Ovary (tissue), 9 donors: ENCODE data around the gene SIL1. TPM values are rescaled to one million over a fixed set of nuclear protein-coding genes. Genes with fewer than 3 reads are reported as not detected.

Source experiments
- DNase-seq, 5 donors: peaks; one replicate each; pipeline ENCODE4 v3.0.0-alpha.2; 2019 to 2020
- H3K27ac ChIP-seq, 2 donors: fragments of 200-600 bp; one replicate each; pipeline versions ENCODE4 v1.5.1 to v1.8.0; 2019 to 2022
- H3K27me3 ChIP-seq: fragments of 200-600 bp; one replicate; pipeline ENCODE4 v1.8.0; 2022
- H3K36me3 ChIP-seq: fragments of 200-600 bp; sonication (generic); one replicate; pipeline ENCODE4 v1.5.1; 2019
- H3K4me1 ChIP-seq: one replicate; pipeline ENCODE4 v1.8.1; 2013; ENCODE audit warnings: mild to moderate bottlenecking, moderate library complexity; ENCODE audit not compliant: insufficient read depth
- H3K4me3 ChIP-seq: fragments of 200-600 bp; sonication (generic); one replicate; pipeline ENCODE4 v1.5.1; 2017
- H3K9me3 ChIP-seq, 2 donors: fragments of 200-600 bp in 1 of 2; sonication (generic) in 1 of 2; one replicate each; pipeline versions ENCODE4 v1.5.1 to v1.8.1; 2013 to 2019; ENCODE audit warnings: mild to moderate bottlenecking in 1 of 2, moderate library complexity in 1 of 2
- EP300 ChIP-seq: sonication (generic); formaldehyde crosslinking; IDR thresholded peaks from one replicate; pipeline ENCODE4 v1.6.1; 2017; ENCODE audit warnings: antibody characterized with exemption
- POLR2A ChIP-seq: fragments of 450-650 bp; IDR thresholded peaks from one replicate; pipeline ENCODE4 v1.6.1; 2017; ENCODE audit warnings: antibody characterized with exemption, mild to moderate bottlenecking, moderate library complexity
- WGBS, 3 donors: extraction: QIAGEN DNeasy Blood & Tissue Kit in 1 of 3; methylation state at CpG; one replicate each; pipeline versions ENCODE4 v1.1.5 to v1.1.7; 2013 to 2017; 5-methylcytosine and 5-hydroxymethylcytosine counted together
- intact Hi-C, 4 donors: fragments of 100-400 bp; cut with DNase I; formaldehyde crosslinking; loops; one replicate each; pipeline versions ENCODE4 v1.11.0 to v1.15.1; 2022 to 2023
- polyA plus RNA-seq, 2 donors: library from polyadenylated mRNA; stranded (reverse); fragments of 200-250 nt in 1 of 2; fragments of 350-450 nt in 1 of 2; fragmentation: Illumina TruSeq in 1 of 2; extraction: RNeasy Lipid Tissue Mini Kit (QIAGEN cat#74804) in 1 of 2; gene quantifications; one replicate each; pipeline ENCODE4 v1.2.3, GENCODE V29; 2013 to 2014
- total RNA-seq, 7 donors: library from RNA; depleted of rRNA in 2 of 7; stranded (reverse); fragments of >200 nt in 2 of 7; fragmentation: NEBNext Ultra II Directional in 3 of 7; extraction: Animal tissue kit (Norgen Biotek cat#: 25700) in 3 of 7; gene quantifications; one replicate each; pipeline versions ENCODE4 v1.1.0 to v1.2.4, GENCODE V29; 2016 to 2023
- TF ChIP-seq, protein P1 (sequence below), 3 donors: fragments of 450-650 bp in 2 of 3; fragments of 200-600 bp in 1 of 3; IDR thresholded peaks; one replicate each; pipeline versions ENCODE4 v1.5.1 to v1.8.0; 2016 to 2022; ENCODE audit warnings: antibody characterized with exemption in 3 of 3, mild to moderate bottlenecking in 1 of 3
- donor health status: DM: no; HTN: no; CAD: no; lungs with moderate emphysema.
- donor health status: DM: no; HTN: no; CAD: no.
- donor health status: Bipolar disorder and iron deficiency.
- donor health status: DM: yes; HTN: yes; CAD: no.
- donor health status: DM: no; HTN: no; CAD: no.
- donor health status: DM: yes; HTN: yes; CAD: no.

The SIL1 gene
- total and polyA plus RNA-seq, 9 donors = 15.7 to 93.0 (median 34.9) TPM

DNA sequence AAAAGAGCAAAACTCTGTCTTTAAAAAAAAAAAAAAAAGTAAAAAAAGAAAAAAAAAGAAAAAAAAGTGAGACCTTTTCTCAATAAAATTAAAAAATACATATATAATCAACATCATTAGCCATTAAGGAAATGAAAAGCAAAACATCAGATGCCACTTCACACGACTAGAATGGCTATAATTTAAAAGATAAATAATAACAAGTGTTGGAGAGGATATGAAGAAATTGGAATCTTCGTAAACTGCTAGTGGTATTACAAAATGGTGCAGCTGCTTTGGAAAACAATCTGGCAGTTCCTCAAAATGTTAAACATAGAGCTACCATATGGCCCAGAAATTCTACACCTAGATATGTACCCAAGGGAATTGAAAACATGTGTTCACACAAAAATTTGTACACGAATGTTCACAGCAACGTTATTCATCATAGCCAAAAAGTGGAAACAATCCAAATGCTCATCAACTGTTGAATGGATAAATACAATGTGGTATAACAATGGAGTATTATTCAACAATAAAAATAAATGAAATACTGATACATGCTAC, 45.3 kb upstream of the SIL1 start:
- intact Hi-C loops = no loop called here
- H3K9me3 ChIP-seq = no peaks in the 10 kb centered on the region

DNA sequence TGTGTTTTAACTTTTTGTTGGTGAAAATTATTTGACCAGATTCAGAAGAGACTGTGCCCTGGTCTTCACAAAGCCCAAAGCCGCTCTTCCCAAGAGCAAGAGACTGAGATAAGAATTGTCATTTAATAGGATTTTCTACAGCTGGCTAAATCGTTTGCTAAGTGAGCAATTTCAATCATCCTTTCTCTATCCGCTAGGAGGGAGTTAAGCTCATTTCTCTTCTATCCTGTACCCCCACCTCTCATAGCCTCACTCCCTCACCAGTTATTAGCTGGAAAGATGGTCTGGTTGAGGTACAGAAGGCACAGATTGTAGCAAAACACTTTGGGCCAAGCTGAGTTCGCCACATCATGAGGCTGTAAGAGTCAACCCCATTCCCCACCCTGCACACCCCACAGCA, 43.0 kb upstream of the SIL1 start:
- Histone ChIP-seq H3K4me1 (no peaks in the 10 kb centered on the region), H3K9me3 (no peaks in the 10 kb centered on the region), H3K4me3 (no peak overlapping the region), H3K36me3 (no peaks in the 10 kb centered on the region), H3K27ac (no peak overlapping the region), H3K27me3 (no peaks in the 10 kb centered on the region)
- WGBS, 3 donors = 68 to 73% (median 68%) methylated on average over 4 of the region's 4 CpGs
- intact Hi-C loops = no loop called here
- DNase-seq = no peak
- TF ChIP-seq, protein P1, sequence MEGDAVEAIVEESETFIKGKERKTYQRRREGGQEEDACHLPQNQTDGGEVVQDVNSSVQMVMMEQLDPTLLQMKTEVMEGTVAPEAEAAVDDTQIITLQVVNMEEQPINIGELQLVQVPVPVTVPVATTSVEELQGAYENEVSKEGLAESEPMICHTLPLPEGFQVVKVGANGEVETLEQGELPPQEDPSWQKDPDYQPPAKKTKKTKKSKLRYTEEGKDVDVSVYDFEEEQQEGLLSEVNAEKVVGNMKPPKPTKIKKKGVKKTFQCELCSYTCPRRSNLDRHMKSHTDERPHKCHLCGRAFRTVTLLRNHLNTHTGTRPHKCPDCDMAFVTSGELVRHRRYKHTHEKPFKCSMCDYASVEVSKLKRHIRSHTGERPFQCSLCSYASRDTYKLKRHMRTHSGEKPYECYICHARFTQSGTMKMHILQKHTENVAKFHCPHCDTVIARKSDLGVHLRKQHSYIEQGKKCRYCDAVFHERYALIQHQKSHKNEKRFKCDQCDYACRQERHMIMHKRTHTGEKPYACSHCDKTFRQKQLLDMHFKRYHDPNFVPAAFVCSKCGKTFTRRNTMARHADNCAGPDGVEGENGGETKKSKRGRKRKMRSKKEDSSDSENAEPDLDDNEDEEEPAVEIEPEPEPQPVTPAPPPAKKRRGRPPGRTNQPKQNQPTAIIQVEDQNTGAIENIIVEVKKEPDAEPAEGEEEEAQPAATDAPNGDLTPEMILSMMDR (IDR thresholded peaks at IDR 0.05) = no peak
- TF ChIP-seq EP300 (no peak), POLR2A (no peak)

More for the DNA sequence above, 45.3 kb upstream of the SIL1 start:
- no peak for TF ChIP-seq EP300
- TF ChIP-seq POLR2A = no peak
- TF ChIP-seq, protein P1 (IDR thresholded peaks at IDR 0.05) = no peak
- H3K36me3 ChIP-seq = no peaks in the 10 kb centered on the region
- no peak overlapping the region for H3K27ac ChIP-seq
- no peaks in the 10 kb centered on the region for H3K4me1 ChIP-seq
- H3K4me3 ChIP-seq = no peak overlapping the region
- H3K27me3 ChIP-seq = no peaks in the 10 kb centered on the region
- 64 to 75% (median 68%) methylated on average over 4 of the region's 4 CpGs for WGBS, 3 donors
- DNase-seq = no peak

DNA sequence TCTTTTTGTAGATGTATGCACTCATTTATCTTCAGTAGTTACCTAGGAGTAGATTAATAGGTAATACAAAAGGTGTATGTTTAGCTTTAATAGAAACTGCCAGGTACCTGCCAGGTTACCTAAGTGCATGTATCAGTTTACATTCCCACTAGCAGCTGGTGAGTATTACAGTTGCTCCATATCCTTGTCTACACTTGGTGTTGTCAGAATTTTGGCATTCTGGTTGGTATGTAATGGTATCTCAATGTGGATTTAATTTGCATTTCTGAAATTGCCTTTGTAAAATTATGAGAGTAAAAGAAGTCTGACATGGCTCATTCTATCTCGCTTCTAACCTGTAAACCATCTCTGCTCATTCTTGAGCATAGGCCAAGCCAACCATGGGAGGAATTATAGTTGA, 38.3 kb upstream of the SIL1 start:
- no peak for DNase-seq
- H3K9me3 ChIP-seq = no peaks in the 10 kb centered on the region
- no peak overlapping the region for H3K27ac ChIP-seq
- no peaks in the 10 kb centered on the region for H3K27me3 ChIP-seq
- no peaks in the 10 kb centered on the region for H3K36me3 ChIP-seq
- H3K4me1 ChIP-seq = no peaks in the 10 kb centered on the region
- no peak overlapping the region for H3K4me3 ChIP-seq
- intact Hi-C loops = no loop called here
- 82 to 95% (median 92%) methylated on average over 1 of the region's 1 CpG for WGBS, 3 donors
- TF ChIP-seq, protein P1 (IDR thresholded peaks at IDR 0.05) = no peak
- TF ChIP-seq POLR2A = no peak
- no peak for TF ChIP-seq EP300

DNA sequence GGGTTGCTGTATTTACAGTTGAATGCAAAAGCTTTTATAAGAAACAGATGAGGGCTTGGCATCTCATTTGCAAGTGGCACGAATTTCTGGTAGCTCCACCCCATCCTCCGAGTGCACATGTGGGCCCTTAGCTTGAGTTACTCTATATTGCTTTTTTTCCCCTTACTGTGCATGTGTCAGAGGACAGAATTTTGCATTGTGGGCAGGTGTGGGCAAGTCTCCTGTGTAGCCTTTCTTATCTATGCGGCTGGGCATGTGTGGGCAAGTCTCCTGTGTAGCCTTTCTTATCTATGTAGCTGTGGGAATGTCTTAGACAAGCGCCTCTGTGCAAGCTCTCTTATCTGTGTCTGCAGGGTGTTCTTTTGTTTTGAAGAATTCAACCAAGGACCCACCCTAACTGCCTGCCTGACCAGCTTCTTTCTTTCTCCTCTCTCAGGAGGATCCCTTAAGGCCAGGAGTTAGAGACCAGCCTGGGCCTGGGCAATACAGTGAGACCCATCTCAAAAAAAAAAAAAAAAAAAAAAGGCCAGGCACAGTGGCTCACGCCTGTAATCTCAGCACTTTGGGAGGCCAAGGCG, 34.1 kb upstream of the SIL1 start:
- WGBS, 3 donors = 70 to 83% (median 80%) methylated on average over 6 of the region's 6 CpGs
- no peak for DNase-seq
- H3K9me3 ChIP-seq = no peaks in the 10 kb centered on the region
- no peaks in the 10 kb centered on the region for H3K36me3 ChIP-seq
- H3K4me1 ChIP-seq = no peaks in the 10 kb centered on the region
- H3K4me3 ChIP-seq = no peak overlapping the region
- intact Hi-C loops = no loop called here
- no peaks in the 10 kb centered on the region for H3K27me3 ChIP-seq
- H3K27ac ChIP-seq = no peak overlapping the region
- TF ChIP-seq, protein P1 (IDR thresholded peaks at IDR 0.05) = no peak
- TF ChIP-seq EP300 (no peak), POLR2A (no peak)
